AG20443 (cell line): ENCODE measurements around the gene TPRG1L.

Experiments
- DNase-seq: peaks from one replicate; pipeline ENCODE4 v3.0.0; 2012; ENCODE audit warnings: low spot score, mixed read lengths

TPRG1L gene

GRCh38 chr1:3594706-3595377 is 30.0 kb upstream of the TPRG1L start:
- DNase-seq = peak; percentile 54

GRCh38 chr1:3595949-3596348 is 28.9 kb upstream of the TPRG1L start:
- DNase-seq = no peak

- no peak for DNase-seq
These were observed 27.9 kb upstream of the TPRG1L start for GRCh38 chr1:3596663-3597598.

- DNase-seq = no peak
These were observed 27.2 kb upstream of the TPRG1L start for GRCh38 chr1:3597599-3597964.

GRCh38 chr1:3598051-3598491 is 26.7 kb upstream of the TPRG1L start:
- no peak for DNase-seq

- DNase-seq = no peak
These were observed 26.1 kb upstream of the TPRG1L start for GRCh38 chr1:3598522-3599285.

- no peak for DNase-seq
These were observed 25.5 kb upstream of the TPRG1L start for GRCh38 chr1:3599286-3599811.

GRCh38 chr1:3599816-3600215 is 25.0 kb upstream of the TPRG1L start:
- DNase-seq = no peak

GRCh38 chr1:3600354-3600753 is 24.5 kb upstream of the TPRG1L start:
- no peak for DNase-seq

GRCh38 chr1:3601743-3602142 is 23.1 kb upstream of the TPRG1L start:
- no peak for DNase-seq

- DNase-seq = no peak
These were observed 22.4 kb upstream of the TPRG1L start for GRCh38 chr1:3602375-3602774.

GRCh38 chr1:3603156-3603555 is 21.7 kb upstream of the TPRG1L start:
- DNase-seq = no peak

GRCh38 chr1:3603571-3604467 is 21.0 kb upstream of the TPRG1L start:
- DNase-seq = no peak

GRCh38 chr1:3604468-3604974 is 20.3 kb upstream of the TPRG1L start:
- no peak for DNase-seq

- no peak for DNase-seq
These were observed 19.6 kb upstream of the TPRG1L start for GRCh38 chr1:3604997-3605823.

- DNase-seq = no peak
These were observed 17.8 kb upstream of the TPRG1L start for GRCh38 chr1:3606779-3607702.

- no peak for DNase-seq
These were observed 17.1 kb upstream of the TPRG1L start for GRCh38 chr1:3607703-3608065.

GRCh38 chr1:3608154-3608553 is 16.7 kb upstream of the TPRG1L start:
- no peak for DNase-seq
